CD4-positive, alpha-beta T cell (primary cell): ENCODE results near the gene E2F3. TPM values are rescaled to one million over a fixed set of nuclear protein-coding genes. Genes with fewer than 3 reads are reported as not detected.

Experiments used
- ATAC-seq: fragments of 200-7000 bp; cut with Tn5 transposase; one replicate; pipeline ENCODE4 v1.10.0; 2022; ENCODE audit warnings: mild to moderate bottlenecking; ENCODE audit not compliant: poor library complexity
- CTCF ChIA-PET: fragments of 350-600 bp; sonication (Branson Sonifier 250); formaldehyde crosslinking; loops from one replicate; lab custom pipeline; 2021; ENCODE audit warnings: antibody characterized with exemption, inconsistent platforms; lab: Charles Lee
- POLR2A ChIA-PET: fragments of 350-600 bp; sonication (Branson Sonifier 250); formaldehyde crosslinking; loops from one replicate; lab custom pipeline; 2021; ENCODE audit warnings: antibody characterized with exemption, inconsistent platforms; lab: Charles Lee
- DNase-seq, 14 experiments: peaks; one replicate each; pipeline ENCODE4 v3.0.0-alpha.2; 2013 to 2020; ENCODE audit warnings: mixed read lengths in 2 of 14
- H3K27ac ChIP-seq, 2 donors: one replicate each; pipeline versions ENCODE4 v1.5.1 to v1.7.0; 2013; ENCODE audit warnings: low read length in 2 of 2, low read depth in 1 of 2, mild to moderate bottlenecking in 1 of 2
- H3K27me3 ChIP-seq, 2 experiments: 1 replicate in 1 of 2; 2 replicates in 1 of 2; pipeline versions ENCODE4 v1.6.1 to v1.7.0; 2013; ENCODE audit warnings: low read length in 2 of 2, control low read depth in 1 of 2, mild to moderate bottlenecking in 1 of 2, moderate library complexity in 1 of 2; ENCODE audit not compliant: insufficient read depth in 2 of 2, control insufficient read depth in 1 of 2
- H3K36me3 ChIP-seq: one replicate; pipeline ENCODE4 v1.6.1; 2013; ENCODE audit warnings: low read length, control low read depth; ENCODE audit not compliant: insufficient read depth
- H3K4me1 ChIP-seq: one replicate; pipeline ENCODE4 v1.6.1; 2013; ENCODE audit warnings: low read length, control low read depth; ENCODE audit not compliant: insufficient read depth
- H3K4me3 ChIP-seq: one replicate; pipeline ENCODE4 v1.5.1; 2013; ENCODE audit warnings: mild to moderate bottlenecking, low read length, moderate library complexity
- H3K9me3 ChIP-seq, 2 experiments: 1 replicate in 1 of 2; 2 replicates in 1 of 2; pipeline versions ENCODE4 v1.6.1 to v1.7.0; 2013; ENCODE audit warnings: low read length in 2 of 2, mild to moderate bottlenecking in 2 of 2, control low read depth in 1 of 2, moderate library complexity in 1 of 2; ENCODE audit not compliant: control insufficient read depth in 1 of 2, insufficient read depth in 1 of 2
- H3K27ac Mint-ChIP-seq: one replicate; pipeline ENCODE4 v1.8.0; 2020; ENCODE audit warnings: mixed read lengths
- H3K27me3 Mint-ChIP-seq: one replicate; pipeline ENCODE4 v1.8.0; 2021; ENCODE audit warnings: mixed read lengths
- H3K36me3 Mint-ChIP-seq: one replicate; pipeline ENCODE4 v1.8.0; 2021; ENCODE audit warnings: low read depth, mixed read lengths
- H3K4me1 Mint-ChIP-seq: one replicate; pipeline ENCODE4 v1.8.0; 2021; ENCODE audit warnings: low read depth, mixed read lengths
- H3K4me3 Mint-ChIP-seq: one replicate; pipeline ENCODE4 v1.8.0; 2020; ENCODE audit warnings: mild to moderate bottlenecking, mixed read lengths
- H3K9me3 Mint-ChIP-seq: one replicate; pipeline ENCODE4 v1.8.0; 2020; ENCODE audit warnings: mixed read lengths
- CTCF ChIP-seq: fragments of 200-600 bp; IDR thresholded peaks from one replicate; pipeline ENCODE4 v1.8.0; 2022; ENCODE audit warnings: antibody characterized with exemption, mild to moderate bottlenecking
- intact Hi-C, 2 experiments: fragments of 100-400 bp; cut with DNase I in 1 of 2; cut with micrococcal nuclease in 1 of 2; formaldehyde crosslinking; loops; one replicate each; pipeline versions ENCODE4 v1.15.1 to v1.9.0; 2023 to 2025; cut with DNase I, micrococcal nuclease
- total RNA-seq, 174 experiments: library from RNA in 2 of 174; stranded (reverse) in 2 of 174; gene quantifications; one replicate each; pipeline ENCODE4 v1.2.3 and lab custom pipeline; 2021 to 2026

The E2F3 gene
- total RNA-seq, 2 experiments from 2014 or later = 2.7 to 2.9 TPM

- Histone ChIP-seq H3K27ac (no peak overlapping the region), H3K4me3 (no peak overlapping the region), H3K9me3 (no peaks in the 10 kb centered on the region), H3K4me1 (no peaks in the 10 kb centered on the region), H3K27me3 (no peaks in the 10 kb centered on the region), H3K36me3 (peaks cover 21% of the 10 kb centered on the region)
- H3K4me1 Mint-ChIP-seq = no peaks in the 10 kb centered on the region
- DNase-seq (no peak), ATAC-seq (no peak)
- H3K27me3 Mint-ChIP-seq = no peaks in the 10 kb centered on the region
- no peak for TF ChIP-seq CTCF
- peaks cover 34% of the 10 kb centered on the region for H3K36me3 Mint-ChIP-seq
- CTCF ChIA-PET = no interaction called here
- no peak overlapping the region for H3K27ac Mint-ChIP-seq
- no peak overlapping the region for H3K4me3 Mint-ChIP-seq
- no peaks in the 10 kb centered on the region for H3K9me3 Mint-ChIP-seq
- POLR2A ChIA-PET = no interaction called here
- intact Hi-C loops = no loop called here
Measured at GRCh38 chr6:20479060-20479459, 77.4 kb downstream of the E2F3 start.

GRCh38 chr6:20479526-20479925, 77.8 kb downstream of the E2F3 start:
- H3K36me3 Mint-ChIP-seq = peaks cover 39% of the 10 kb centered on the region

GRCh38 chr6:20481281-20481680, 79.6 kb downstream of the E2F3 start:
- no peak overlapping the region for H3K27ac Mint-ChIP-seq
- ChIA-PET CTCF (no interaction called here), POLR2A (interaction anchor here (1.9 kb wide), 1 partner anchor 77 kb away, joined by 4 read pairs; no protein-coding TSS in a partner anchor)
- no peaks in the 10 kb centered on the region for H3K27me3 Mint-ChIP-seq
- H3K4me3 Mint-ChIP-seq = no peak overlapping the region
- Histone ChIP-seq H3K27ac (no peak overlapping the region), H3K4me1 (no peaks in the 10 kb centered on the region), H3K9me3 (no peaks in the 10 kb centered on the region), H3K27me3 (no peaks in the 10 kb centered on the region), H3K36me3 (peaks cover 24% of the 10 kb centered on the region), H3K4me3 (no peak overlapping the region)
- TF ChIP-seq CTCF = no peak
- intact Hi-C loops = no loop called here
- H3K4me1 Mint-ChIP-seq = no peaks in the 10 kb centered on the region
- H3K36me3 Mint-ChIP-seq = peaks cover 40% of the 10 kb centered on the region
- ATAC-seq (no peak), DNase-seq (no peak)
- H3K9me3 Mint-ChIP-seq = no peaks in the 10 kb centered on the region

More at GRCh38 chr6:20479526-20479925, 77.8 kb downstream of the E2F3 start:
- no peaks in the 10 kb centered on the region for H3K4me1 Mint-ChIP-seq
- H3K27ac Mint-ChIP-seq = no peak overlapping the region
- no peak overlapping the region for H3K4me3 Mint-ChIP-seq
- Histone ChIP-seq H3K36me3 (peaks cover 24% of the 10 kb centered on the region), H3K4me1 (no peaks in the 10 kb centered on the region), H3K9me3 (no peaks in the 10 kb centered on the region), H3K27ac (no peak overlapping the region), H3K27me3 (no peaks in the 10 kb centered on the region), H3K4me3 (no peak overlapping the region)
- ATAC-seq (no peak), DNase-seq (no peak)
- intact Hi-C loops = no loop called here
- no peaks in the 10 kb centered on the region for H3K9me3 Mint-ChIP-seq
- POLR2A ChIA-PET = interaction anchor here (1.9 kb wide), 1 partner anchor 75 kb away, joined by 4 read pairs; no protein-coding TSS in a partner anchor
- CTCF ChIA-PET = no interaction called here
- no peak for TF ChIP-seq CTCF
- H3K27me3 Mint-ChIP-seq = no peaks in the 10 kb centered on the region
